SK-N-SH (cell line): ENCODE results near the gene MROH2A.

Experiments used
- EP300 ChIP-seq, 2 experiments: IDR thresholded peaks; 2 replicates each; pipeline versions ENCODE4 v1.4.0 to v1.6.1; 2012; ENCODE audit warnings: borderline replicate concordance in 1 of 2, low read depth in 1 of 2, low read length in 1 of 2
- FOXJ3 ChIP-seq: sonication (generic); formaldehyde crosslinking; IDR thresholded peaks from 2 replicates; pipeline ENCODE4 v1.5.1; 2020; ENCODE audit warnings: mild to moderate bottlenecking, missing genetic modification reagents
- JUND ChIP-seq: IDR thresholded peaks from 2 replicates; pipeline ENCODE4 v1.4.0; 2012
- NFIC ChIP-seq: IDR thresholded peaks from 2 replicates; pipeline ENCODE4 v1.4.0; 2012; ENCODE audit warnings: borderline replicate concordance
- POLR2AphosphoS5 ChIP-seq: IDR thresholded peaks from 2 replicates; pipeline ENCODE4 v1.6.1; 2012; ENCODE audit warnings: low read depth, low read length
- RFX5 ChIP-seq: IDR thresholded peaks from 2 replicates; pipeline ENCODE4 v1.6.1; 2012; ENCODE audit warnings: mild to moderate bottlenecking, improper control_type of control experiment, low read length
- TAF1 ChIP-seq: IDR thresholded peaks from 2 replicates; pipeline ENCODE4 v1.6.1; 2012; ENCODE audit warnings: low read depth, mild to moderate bottlenecking, low read length, moderate library complexity, borderline replicate concordance
- TCF12 ChIP-seq: IDR thresholded peaks from 2 replicates; pipeline ENCODE4 v1.4.0; 2012
- TF ChIP-seq, protein P1 (sequence below): fragments of 200-600 bp; sonication (generic); IDR thresholded peaks from 2 replicates; pipeline ENCODE4 v1.6.1; 2017; ENCODE audit warnings: antibody characterized with exemption, mild to moderate bottlenecking, moderate library complexity
- TF ChIP-seq, protein P2 (sequence below): IDR thresholded peaks from 2 replicates; pipeline ENCODE4 v1.6.1; 2012; ENCODE audit warnings: mild to moderate bottlenecking, low read depth, low read length, moderate library complexity
- TF ChIP-seq, protein P3 (sequence below): fragments of 150-350 bp; IDR thresholded peaks from 2 replicates; pipeline ENCODE4 v1.6.1; 2017; ENCODE audit warnings: antibody characterized with exemption, low read length, low read depth, borderline replicate concordance
- TF ChIP-seq, protein P4 (sequence below): IDR thresholded peaks from 2 replicates; pipeline ENCODE4 v1.4.0; 2012; ENCODE audit warnings: low read depth

DNA sequence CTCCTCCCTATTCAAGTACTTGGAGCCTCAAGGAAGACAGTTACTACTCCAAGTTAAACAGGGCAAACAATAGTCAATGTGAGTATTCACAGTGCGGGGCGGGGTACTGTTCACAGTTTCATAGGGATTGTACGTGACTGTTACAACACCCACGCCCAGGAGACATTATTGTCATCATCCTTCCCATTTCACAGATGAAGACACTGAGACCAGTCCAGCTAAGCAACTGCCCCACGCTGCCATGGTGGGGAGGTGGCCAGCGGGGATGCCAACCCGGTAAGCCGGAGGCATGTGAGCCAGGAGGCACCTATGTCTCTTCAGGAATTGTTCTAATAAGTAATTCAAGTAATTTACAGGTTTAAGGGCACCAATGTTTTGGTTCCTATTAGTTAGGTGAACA lies 75.2 kb downstream of the MROH2A start:
- TF ChIP-seq, protein P1, sequence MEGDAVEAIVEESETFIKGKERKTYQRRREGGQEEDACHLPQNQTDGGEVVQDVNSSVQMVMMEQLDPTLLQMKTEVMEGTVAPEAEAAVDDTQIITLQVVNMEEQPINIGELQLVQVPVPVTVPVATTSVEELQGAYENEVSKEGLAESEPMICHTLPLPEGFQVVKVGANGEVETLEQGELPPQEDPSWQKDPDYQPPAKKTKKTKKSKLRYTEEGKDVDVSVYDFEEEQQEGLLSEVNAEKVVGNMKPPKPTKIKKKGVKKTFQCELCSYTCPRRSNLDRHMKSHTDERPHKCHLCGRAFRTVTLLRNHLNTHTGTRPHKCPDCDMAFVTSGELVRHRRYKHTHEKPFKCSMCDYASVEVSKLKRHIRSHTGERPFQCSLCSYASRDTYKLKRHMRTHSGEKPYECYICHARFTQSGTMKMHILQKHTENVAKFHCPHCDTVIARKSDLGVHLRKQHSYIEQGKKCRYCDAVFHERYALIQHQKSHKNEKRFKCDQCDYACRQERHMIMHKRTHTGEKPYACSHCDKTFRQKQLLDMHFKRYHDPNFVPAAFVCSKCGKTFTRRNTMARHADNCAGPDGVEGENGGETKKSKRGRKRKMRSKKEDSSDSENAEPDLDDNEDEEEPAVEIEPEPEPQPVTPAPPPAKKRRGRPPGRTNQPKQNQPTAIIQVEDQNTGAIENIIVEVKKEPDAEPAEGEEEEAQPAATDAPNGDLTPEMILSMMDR, result no peak
- TF ChIP-seq RFX5 (no peak), JUND (no peak), NFIC (no peak), POLR2AphosphoS5 (no peak), EP300 (IDR thresholded peaks at IDR 0.05; ENCODE audit: borderline replicate concordance in 1 of 2, low read depth in 1 of 2, low read length in 1 of 2) (no peak), TCF12 (no peak), TAF1 (no peak), FOXJ3 (CRISPR knock-in tag) (no peak)
- TF ChIP-seq, protein P2, sequence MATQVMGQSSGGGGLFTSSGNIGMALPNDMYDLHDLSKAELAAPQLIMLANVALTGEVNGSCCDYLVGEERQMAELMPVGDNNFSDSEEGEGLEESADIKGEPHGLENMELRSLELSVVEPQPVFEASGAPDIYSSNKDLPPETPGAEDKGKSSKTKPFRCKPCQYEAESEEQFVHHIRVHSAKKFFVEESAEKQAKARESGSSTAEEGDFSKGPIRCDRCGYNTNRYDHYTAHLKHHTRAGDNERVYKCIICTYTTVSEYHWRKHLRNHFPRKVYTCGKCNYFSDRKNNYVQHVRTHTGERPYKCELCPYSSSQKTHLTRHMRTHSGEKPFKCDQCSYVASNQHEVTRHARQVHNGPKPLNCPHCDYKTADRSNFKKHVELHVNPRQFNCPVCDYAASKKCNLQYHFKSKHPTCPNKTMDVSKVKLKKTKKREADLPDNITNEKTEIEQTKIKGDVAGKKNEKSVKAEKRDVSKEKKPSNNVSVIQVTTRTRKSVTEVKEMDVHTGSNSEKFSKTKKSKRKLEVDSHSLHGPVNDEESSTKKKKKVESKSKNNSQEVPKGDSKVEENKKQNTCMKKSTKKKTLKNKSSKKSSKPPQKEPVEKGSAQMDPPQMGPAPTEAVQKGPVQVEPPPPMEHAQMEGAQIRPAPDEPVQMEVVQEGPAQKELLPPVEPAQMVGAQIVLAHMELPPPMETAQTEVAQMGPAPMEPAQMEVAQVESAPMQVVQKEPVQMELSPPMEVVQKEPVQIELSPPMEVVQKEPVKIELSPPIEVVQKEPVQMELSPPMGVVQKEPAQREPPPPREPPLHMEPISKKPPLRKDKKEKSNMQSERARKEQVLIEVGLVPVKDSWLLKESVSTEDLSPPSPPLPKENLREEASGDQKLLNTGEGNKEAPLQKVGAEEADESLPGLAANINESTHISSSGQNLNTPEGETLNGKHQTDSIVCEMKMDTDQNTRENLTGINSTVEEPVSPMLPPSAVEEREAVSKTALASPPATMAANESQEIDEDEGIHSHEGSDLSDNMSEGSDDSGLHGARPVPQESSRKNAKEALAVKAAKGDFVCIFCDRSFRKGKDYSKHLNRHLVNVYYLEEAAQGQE, result no peak
- TF ChIP-seq, protein P3, sequence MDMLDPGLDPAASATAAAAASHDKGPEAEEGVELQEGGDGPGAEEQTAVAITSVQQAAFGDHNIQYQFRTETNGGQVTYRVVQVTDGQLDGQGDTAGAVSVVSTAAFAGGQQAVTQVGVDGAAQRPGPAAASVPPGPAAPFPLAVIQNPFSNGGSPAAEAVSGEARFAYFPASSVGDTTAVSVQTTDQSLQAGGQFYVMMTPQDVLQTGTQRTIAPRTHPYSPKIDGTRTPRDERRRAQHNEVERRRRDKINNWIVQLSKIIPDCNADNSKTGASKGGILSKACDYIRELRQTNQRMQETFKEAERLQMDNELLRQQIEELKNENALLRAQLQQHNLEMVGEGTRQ, result no peak
- TF ChIP-seq, protein P4, sequence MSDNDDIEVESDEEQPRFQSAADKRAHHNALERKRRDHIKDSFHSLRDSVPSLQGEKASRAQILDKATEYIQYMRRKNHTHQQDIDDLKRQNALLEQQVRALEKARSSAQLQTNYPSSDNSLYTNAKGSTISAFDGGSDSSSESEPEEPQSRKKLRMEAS, result no peak
